PFSK-1 (cell line): ENCODE data around the gene NT5C1A.
A peak's percentile ranks its signal among the peaks of the same experiment; 100 is the strongest.

Experiments
- FOXP2 ChIP-seq: optimal IDR thresholded peaks from 2 replicates; pipeline ENCODE3; 2011; ENCODE audit warnings: borderline replicate concordance, control low read depth, inconsistent platforms; ENCODE audit not compliant: insufficient read depth; ENCODE audit errors: extremely low read length, extremely low read depth
- POLR2AphosphoS5 ChIP-seq: IDR thresholded peaks from 2 replicates; pipeline ENCODE4 v1.6.1; 2012; ENCODE audit warnings: low read depth, mild to moderate bottlenecking, control low read depth, low read length, moderate library complexity
- SIN3A ChIP-seq: IDR thresholded peaks from 2 replicates; pipeline ENCODE4 v1.6.1; 2012; ENCODE audit warnings: mild to moderate bottlenecking, low read length, moderate library complexity, borderline replicate concordance; ENCODE audit not compliant: insufficient read depth
- TAF1 ChIP-seq: IDR thresholded peaks from 2 replicates; pipeline ENCODE4 v1.6.1; 2012; ENCODE audit warnings: low read length, control low read depth, borderline replicate concordance; ENCODE audit not compliant: insufficient read depth
- TF ChIP-seq, protein P1 (sequence below), 2 experiments: IDR thresholded peaks; 2 replicates each; pipeline versions ENCODE4 v1.6.1 to v1.8.0; 2011 to 2012; ENCODE audit warnings: low read depth in 2 of 2, low read length in 2 of 2, control low read depth in 1 of 2, inconsistent platforms in 1 of 2, mild to moderate bottlenecking in 1 of 2, moderate library complexity in 1 of 2; ENCODE audit not compliant: insufficient read depth in 1 of 2

NT5C1A gene

DNA sequence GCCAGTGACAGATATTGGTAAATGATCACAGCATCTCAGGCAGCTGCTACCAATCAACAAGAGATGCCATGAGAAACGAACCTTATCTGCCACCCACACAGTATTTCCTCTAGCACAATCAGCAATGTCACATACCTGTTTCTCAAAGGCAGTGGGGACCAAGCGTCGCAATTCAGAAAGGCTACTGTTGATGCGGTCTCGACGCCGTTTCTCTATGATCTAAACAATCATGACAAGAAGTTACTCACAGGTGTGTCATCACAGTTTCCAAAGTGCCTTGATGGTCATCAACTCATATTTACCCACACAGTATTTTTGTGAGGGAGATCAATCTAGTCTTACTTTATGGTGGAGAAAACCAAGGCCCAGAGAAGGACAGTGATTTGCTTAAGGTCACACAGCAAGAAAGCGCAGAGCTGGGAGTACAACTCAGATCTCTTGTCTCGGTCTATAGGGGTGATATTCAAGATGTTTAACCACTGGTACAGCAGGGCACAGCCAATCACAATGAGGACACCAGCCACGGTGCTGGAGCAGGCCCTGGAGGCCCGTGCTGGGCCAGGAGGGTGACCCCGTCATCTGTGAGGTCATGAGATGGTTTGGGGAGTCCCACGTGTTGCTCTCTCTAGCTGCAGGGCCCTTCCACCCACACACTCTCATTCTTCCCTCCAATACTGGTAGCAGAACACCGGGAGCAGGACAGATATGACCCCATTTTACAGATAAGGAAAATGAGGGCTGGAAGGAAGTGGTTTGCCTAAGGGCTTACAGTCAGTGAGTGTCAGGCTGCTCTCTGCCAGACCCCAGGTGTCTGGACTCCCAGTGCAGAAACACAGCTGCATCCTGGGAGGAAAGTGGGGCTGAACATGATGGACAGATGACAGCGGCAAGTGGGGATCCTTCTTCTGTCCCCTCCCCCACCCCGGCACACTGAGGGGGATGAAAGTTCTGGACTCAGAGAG lies 40.3 kb downstream of the NT5C1A start:
- no peak for TF ChIP-seq TAF1
- TF ChIP-seq SIN3A, result no peak
- no peak for TF ChIP-seq FOXP2
- TF ChIP-seq, protein P1, sequence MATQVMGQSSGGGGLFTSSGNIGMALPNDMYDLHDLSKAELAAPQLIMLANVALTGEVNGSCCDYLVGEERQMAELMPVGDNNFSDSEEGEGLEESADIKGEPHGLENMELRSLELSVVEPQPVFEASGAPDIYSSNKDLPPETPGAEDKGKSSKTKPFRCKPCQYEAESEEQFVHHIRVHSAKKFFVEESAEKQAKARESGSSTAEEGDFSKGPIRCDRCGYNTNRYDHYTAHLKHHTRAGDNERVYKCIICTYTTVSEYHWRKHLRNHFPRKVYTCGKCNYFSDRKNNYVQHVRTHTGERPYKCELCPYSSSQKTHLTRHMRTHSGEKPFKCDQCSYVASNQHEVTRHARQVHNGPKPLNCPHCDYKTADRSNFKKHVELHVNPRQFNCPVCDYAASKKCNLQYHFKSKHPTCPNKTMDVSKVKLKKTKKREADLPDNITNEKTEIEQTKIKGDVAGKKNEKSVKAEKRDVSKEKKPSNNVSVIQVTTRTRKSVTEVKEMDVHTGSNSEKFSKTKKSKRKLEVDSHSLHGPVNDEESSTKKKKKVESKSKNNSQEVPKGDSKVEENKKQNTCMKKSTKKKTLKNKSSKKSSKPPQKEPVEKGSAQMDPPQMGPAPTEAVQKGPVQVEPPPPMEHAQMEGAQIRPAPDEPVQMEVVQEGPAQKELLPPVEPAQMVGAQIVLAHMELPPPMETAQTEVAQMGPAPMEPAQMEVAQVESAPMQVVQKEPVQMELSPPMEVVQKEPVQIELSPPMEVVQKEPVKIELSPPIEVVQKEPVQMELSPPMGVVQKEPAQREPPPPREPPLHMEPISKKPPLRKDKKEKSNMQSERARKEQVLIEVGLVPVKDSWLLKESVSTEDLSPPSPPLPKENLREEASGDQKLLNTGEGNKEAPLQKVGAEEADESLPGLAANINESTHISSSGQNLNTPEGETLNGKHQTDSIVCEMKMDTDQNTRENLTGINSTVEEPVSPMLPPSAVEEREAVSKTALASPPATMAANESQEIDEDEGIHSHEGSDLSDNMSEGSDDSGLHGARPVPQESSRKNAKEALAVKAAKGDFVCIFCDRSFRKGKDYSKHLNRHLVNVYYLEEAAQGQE (IDR thresholded peaks at IDR 0.05; ENCODE audit: insufficient read depth in 1 of 2, low read depth in 2 of 2, low read length in 2 of 2), result no peak
- no peak for TF ChIP-seq POLR2AphosphoS5

DNA sequence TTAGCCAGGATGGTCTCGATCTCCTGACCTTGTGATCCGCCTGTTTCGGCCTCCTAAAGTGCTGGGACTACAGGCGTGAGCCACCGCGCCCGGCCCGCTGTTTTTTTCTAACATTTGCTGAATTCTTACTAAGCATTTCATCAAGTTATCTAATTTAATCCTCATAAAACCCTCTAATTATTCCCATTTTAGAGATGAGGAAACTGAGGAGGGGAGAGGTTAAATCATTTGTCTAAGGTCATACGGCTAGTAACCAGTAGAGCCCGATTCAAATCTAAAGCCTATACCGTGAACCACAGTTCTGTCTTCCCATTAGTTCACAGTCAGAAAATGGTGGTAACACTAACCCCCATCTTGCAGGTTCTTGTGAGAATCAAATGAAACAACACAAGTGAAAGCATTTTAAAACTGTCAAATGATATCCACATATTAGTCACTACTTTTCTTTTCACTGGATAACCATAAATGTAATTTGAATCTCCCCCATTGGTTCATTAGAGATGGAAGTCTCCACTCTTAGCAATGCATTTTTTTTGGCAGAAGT lies 43.0 kb downstream of the NT5C1A start:
- TF ChIP-seq SIN3A (no peak), FOXP2 (no peak), TAF1 (no peak), POLR2AphosphoS5 (no peak)
- TF ChIP-seq, protein P1 (IDR thresholded peaks at IDR 0.05; ENCODE audit: insufficient read depth in 1 of 2, low read depth in 2 of 2, low read length in 2 of 2), result no peak

DNA sequence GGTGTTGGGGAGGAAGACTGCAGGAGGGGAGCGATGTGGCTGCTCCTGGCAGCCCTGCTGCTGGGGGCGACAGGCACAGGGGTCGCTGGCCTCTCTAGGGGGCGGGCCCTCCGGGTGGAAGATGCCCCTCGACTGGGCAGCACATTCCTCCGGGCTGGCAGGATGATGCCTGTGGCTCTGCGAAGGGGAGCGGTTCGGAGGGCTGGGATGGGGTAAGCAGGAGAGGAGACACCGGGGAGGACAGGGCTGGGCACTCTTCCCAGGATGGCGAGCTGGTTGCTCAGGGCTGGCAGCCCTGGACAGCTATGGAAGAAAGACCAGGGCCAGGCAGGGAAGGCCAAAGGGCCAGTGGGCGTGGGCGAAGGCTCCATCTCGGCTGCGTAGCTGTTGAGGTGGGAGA lies 45.3 kb downstream of the NT5C1A start:
- TF ChIP-seq FOXP2 (no peak), TAF1 (no peak), SIN3A (no peak), POLR2AphosphoS5 (no peak)
- TF ChIP-seq, protein P1 (IDR thresholded peaks at IDR 0.05; ENCODE audit: insufficient read depth in 1 of 2, low read depth in 2 of 2, low read length in 2 of 2), result no peak

DNA sequence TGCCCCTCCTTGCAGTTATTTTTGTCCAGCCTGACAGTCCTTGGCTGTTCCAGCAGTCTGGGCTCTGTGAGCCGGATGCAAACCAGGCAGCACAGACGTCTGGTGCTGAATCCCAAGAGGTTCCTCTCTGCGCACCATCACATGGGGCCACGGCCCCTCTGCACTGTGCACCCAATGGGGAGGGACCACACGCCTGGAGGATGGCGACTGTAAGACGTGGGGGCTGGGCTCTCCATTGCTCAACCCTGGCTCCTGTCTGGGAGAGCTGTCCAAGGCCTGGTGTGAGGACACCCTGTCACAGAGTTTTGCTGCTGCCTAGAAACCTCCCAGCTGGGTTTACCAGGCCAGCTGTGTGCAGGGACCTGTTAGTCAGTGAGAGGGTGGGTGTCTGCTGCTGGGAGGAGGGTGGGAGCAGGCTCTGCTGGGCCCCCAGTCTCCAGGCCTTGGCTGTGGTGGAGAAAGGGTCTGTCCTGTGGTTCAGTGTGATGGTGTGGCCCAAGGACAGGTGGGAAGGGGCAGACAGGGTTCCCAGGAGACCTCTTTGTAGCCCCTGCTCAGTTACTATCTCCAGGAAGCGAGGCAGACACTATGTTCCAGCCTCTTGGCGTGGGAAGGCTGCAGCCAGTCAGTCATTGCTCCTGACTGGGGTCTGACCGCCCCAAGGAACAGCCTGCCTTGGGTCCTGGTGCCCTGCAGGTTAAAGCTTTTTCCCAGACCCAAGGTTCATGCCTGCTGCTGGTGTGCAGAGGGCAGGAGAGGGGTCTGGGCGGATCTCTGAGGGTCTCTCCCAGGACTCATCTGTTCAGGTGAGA lies 46.2 kb downstream of the NT5C1A start:
- TF ChIP-seq POLR2AphosphoS5 (no peak), FOXP2 (peak; percentile 11), TAF1 (no peak), SIN3A (no peak)
- TF ChIP-seq, protein P1 (IDR thresholded peaks at IDR 0.05; ENCODE audit: insufficient read depth in 1 of 2, low read depth in 2 of 2, low read length in 2 of 2), result peak; percentile 55 to 61; a peak in 1 of 4 replicates
